Testis (tissue), 2 donors: ENCODE measurements around the gene CEACAM20.

Experiments
- POLR2A ChIP-seq: fragments of 450-650 bp; IDR thresholded peaks from one replicate; pipeline ENCODE4 v1.6.1; 2017; ENCODE audit warnings: antibody characterized with exemption, mild to moderate bottlenecking, moderate library complexity
- TF ChIP-seq, protein P1 (sequence below), 3 experiments: fragments of 450-650 bp in 2 of 3; fragments of 200-600 bp in 1 of 3; sonication (generic) in 1 of 3; IDR thresholded peaks; one replicate each; pipeline ENCODE4 v1.5.1; 2016 to 2019; ENCODE audit warnings: antibody characterized with exemption in 3 of 3, mild to moderate bottlenecking in 2 of 3, moderate library complexity in 1 of 3

DNA sequence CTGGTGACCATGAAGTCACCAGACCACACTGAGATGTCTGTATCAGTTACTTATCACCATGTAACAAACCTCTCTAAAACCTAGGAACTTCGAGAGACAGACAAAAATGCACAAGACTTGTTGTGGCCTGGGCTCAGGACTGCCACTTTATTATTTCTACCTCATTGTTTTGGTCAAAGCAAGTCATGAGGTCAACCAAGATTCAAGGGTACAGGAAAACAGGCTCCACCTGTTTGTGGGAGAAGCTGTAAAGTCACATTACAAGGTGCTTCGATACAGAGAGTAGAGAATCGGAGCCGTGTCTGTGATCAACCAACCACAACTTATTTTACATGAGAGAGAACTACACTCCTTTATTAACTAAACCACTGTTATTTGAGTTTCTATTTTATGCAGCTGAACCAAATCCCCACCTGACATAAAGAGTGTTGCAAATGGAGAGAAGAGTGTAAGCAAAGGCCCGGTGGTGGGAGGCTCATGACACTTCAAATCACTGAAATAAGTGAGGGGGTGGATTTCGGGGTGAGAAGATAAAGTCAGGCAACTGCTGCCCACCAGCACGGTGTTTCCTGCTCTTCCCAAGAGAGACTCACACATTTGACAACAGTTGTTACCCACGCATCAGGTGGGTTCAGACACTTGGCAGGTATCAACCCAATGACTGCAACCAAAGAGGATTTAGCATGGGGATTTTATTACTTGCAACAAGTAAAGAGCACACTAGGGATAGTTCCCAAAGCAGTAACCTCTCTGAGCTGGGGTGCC, 44.9 kb upstream of the CEACAM20 start:
- TF ChIP-seq, protein P1, sequence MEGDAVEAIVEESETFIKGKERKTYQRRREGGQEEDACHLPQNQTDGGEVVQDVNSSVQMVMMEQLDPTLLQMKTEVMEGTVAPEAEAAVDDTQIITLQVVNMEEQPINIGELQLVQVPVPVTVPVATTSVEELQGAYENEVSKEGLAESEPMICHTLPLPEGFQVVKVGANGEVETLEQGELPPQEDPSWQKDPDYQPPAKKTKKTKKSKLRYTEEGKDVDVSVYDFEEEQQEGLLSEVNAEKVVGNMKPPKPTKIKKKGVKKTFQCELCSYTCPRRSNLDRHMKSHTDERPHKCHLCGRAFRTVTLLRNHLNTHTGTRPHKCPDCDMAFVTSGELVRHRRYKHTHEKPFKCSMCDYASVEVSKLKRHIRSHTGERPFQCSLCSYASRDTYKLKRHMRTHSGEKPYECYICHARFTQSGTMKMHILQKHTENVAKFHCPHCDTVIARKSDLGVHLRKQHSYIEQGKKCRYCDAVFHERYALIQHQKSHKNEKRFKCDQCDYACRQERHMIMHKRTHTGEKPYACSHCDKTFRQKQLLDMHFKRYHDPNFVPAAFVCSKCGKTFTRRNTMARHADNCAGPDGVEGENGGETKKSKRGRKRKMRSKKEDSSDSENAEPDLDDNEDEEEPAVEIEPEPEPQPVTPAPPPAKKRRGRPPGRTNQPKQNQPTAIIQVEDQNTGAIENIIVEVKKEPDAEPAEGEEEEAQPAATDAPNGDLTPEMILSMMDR (IDR thresholded peaks at IDR 0.05): no peak
- no peak for TF ChIP-seq POLR2A
